ENCODE results near the gene TLCD5. TPM values are rescaled to one million over a fixed set of nuclear protein-coding genes. Genes with fewer than 3 reads are reported as not detected.
A peak's percentile ranks its signal among the peaks of the same experiment; 100 is the strongest.

The TLCD5 gene
- total RNA-seq, 2 donors from 2014 or later = 11.3 to 18.7 TPM

DNA sequence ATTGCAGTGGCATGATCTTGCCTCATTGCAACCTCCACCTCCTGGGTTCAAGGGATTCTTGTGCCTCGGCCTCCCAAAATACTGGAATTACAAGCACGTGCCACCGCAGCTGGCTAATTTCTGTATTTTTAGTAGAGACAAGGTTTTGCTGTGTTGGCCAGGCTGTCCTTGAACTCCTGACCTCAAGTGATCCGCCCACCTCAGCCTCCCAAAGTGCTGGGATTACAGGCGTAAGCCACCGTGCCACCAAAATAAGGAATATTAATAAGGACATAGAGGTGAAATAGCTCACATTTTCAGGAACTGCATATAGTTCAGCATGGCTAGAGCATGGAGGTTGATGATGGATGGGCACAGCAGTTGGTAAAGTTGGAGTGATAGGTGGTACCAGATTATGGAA is 32.5 kb downstream of the TLCD5 start:
- no peaks in the 10 kb centered on the region for H3K36me3 ChIP-seq
- H3K4me3 ChIP-seq = no peak overlapping the region
- TF ChIP-seq CTCF (IDR thresholded peaks at IDR 0.05) = no peak
- DNase-seq (ENCODE audit: low spot score) = no peak
- no peak overlapping the region for H3K27ac ChIP-seq
- H3K27me3 ChIP-seq = no peaks in the 10 kb centered on the region
- H3K9me3 ChIP-seq = no peaks in the 10 kb centered on the region
- peaks cover 0 to 30% of the 10 kb centered on the region in 2 donors for H3K4me1 ChIP-seq

DNA sequence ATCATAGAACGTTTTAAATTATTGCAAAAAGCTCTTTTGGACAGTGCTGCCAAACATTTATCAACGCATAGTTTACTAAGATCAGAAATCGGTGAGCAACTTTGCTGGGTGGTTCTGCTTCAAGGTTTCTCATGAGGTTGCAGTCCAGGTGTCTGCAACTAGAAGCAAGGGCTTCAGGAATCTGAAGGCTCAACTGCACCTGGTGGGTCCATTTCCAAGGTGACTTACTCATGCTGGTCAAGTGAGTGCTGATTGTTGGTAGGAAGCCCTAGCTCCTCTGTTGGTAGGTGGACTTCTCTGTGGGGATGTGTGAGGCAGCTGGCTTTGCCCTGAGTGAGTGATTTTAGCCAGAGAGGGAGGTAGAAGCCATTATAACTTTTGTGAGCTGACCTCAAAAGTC is 33.6 kb downstream of the TLCD5 start:
- H3K27me3 ChIP-seq = no peaks in the 10 kb centered on the region
- no peak overlapping the region for H3K4me3 ChIP-seq
- no peaks in the 10 kb centered on the region for H3K9me3 ChIP-seq
- H3K27ac ChIP-seq = no peak overlapping the region
- H3K4me1 ChIP-seq = peaks cover 0 to 24% of the 10 kb centered on the region in 2 donors
- TF ChIP-seq CTCF (IDR thresholded peaks at IDR 0.05) = no peak
- H3K36me3 ChIP-seq = no peaks in the 10 kb centered on the region
- no peak for DNase-seq (ENCODE audit: low spot score)

- Histone ChIP-seq H3K27me3 (no peaks in the 10 kb centered on the region), H3K27ac (peak overlapping the region in 1 of 2 donors; percentile 7), H3K4me3 (no peak overlapping the region), H3K9me3 (no peaks in the 10 kb centered on the region), H3K36me3 (no peaks in the 10 kb centered on the region), H3K4me1 (peaks cover 0 to 30% of the 10 kb centered on the region in 2 donors)
- TF ChIP-seq CTCF (IDR thresholded peaks at IDR 0.05) = no peak
- no peak for DNase-seq (ENCODE audit: low spot score)
Observed at GRCh38 chr11:120363436-120363835, 38.3 kb downstream of the TLCD5 start.

DNA sequence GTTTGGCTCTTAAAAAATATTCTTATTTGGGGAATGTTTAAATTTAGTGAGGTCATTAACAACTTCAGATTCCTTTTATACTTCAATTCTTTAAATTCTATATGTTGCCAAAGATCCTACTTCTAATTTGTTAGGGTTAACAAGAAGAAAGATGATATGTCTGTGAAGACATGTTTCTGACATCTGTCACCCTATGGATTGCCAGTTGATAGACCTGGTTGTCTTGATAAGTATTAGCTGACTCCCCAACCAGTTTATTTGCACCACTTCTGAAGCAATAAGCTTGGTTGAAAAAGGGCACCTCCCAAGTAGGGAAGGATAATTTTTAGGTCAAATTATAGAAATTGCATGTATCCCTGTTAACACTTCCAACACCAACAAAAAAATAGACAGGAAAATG is 40.4 kb downstream of the TLCD5 start:
- H3K27ac ChIP-seq = no peak overlapping the region
- H3K4me3 ChIP-seq = no peak overlapping the region
- H3K9me3 ChIP-seq = no peaks in the 10 kb centered on the region
- H3K36me3 ChIP-seq = no peaks in the 10 kb centered on the region
- no peak for TF ChIP-seq CTCF (IDR thresholded peaks at IDR 0.05)
- H3K27me3 ChIP-seq = no peaks in the 10 kb centered on the region
- H3K4me1 ChIP-seq = peaks cover 0 to 49% of the 10 kb centered on the region in 2 donors
- no peak for DNase-seq (ENCODE audit: low spot score)

DNA sequence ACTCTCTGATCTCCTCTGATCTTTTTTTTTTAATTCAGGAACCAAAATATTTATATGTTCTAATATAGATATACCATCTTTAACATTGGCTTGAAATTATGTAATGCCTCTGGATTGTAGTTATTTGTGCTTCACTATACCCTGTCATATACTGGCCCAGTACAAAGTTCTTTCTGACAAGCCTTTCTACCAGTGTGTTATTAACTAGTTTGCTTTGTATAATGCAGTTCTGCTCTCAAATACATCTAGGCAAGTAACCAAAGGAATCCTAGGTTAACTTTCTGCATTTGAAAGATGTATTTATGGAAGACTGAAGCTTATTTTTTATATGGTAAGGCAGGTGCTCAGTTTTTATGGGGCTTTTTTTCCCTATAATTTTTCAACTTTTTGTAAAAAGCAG is 47.2 kb downstream of the TLCD5 start:
- H3K27ac ChIP-seq = no peak overlapping the region
- no peak overlapping the region for H3K4me3 ChIP-seq
- TF ChIP-seq CTCF (IDR thresholded peaks at IDR 0.05) = no peak
- H3K4me1 ChIP-seq = peaks cover 0 to 60% of the 10 kb centered on the region in 2 donors
- H3K27me3 ChIP-seq = no peaks in the 10 kb centered on the region
- H3K36me3 ChIP-seq = no peaks in the 10 kb centered on the region
- no peaks in the 10 kb centered on the region for H3K9me3 ChIP-seq
- DNase-seq (ENCODE audit: low spot score) = no peak

DNA sequence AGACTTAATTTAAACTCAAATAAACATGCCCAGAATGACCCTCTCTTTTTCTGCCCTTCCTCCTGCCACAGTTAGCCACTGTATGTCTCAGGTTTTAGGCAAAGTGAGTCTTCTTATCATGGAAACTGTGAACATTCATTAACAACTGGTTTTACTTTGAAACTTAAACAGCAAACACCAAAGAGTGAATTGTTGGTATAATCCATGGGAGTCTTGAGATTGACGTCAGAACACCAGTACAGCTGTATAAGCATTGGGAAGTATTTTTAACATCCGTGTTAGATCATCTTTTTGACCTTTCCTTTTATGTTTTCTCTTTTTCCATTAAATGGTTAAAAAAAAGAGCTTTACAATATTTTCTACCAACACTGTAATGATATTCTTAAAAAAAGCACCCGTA is 50.0 kb downstream of the TLCD5 start:
- no peak overlapping the region for H3K27ac ChIP-seq
- no peaks in the 10 kb centered on the region for H3K36me3 ChIP-seq
- DNase-seq (ENCODE audit: low spot score) = no peak
- no peak overlapping the region for H3K4me3 ChIP-seq
- TF ChIP-seq CTCF (IDR thresholded peaks at IDR 0.05) = no peak
- peaks cover 0 to 7% of the 10 kb centered on the region in 2 donors for H3K9me3 ChIP-seq
- H3K27me3 ChIP-seq = no peaks in the 10 kb centered on the region
- peaks cover 0 to 51% of the 10 kb centered on the region in 2 donors for H3K4me1 ChIP-seq
